AG09319 (cell line): ENCODE data around the gene FBXL7.
A peak's percentile ranks its signal among the peaks of the same experiment; 100 is the strongest.

ENCODE experiments used
- DNase-seq: peaks from one replicate; pipeline ENCODE4 v3.0.0-alpha.2; 2010; ENCODE audit warnings: low read depth; ENCODE audit errors: extremely low read depth
- CTCF ChIP-seq: IDR thresholded peaks from 2 replicates; pipeline ENCODE4 v1.5.1; 2011; ENCODE audit warnings: low read depth, mild to moderate bottlenecking, inconsistent platforms, low read length, moderate library complexity

Gene FBXL7

GRCh38 chr5:15956622-15957021, 456.6 kb downstream of the FBXL7 start:
- no peak for TF ChIP-seq CTCF
- no peak for DNase-seq

- no peak for TF ChIP-seq CTCF
- no peak for DNase-seq
Observed at GRCh38 chr5:15957124-15957523, 457.1 kb downstream of the FBXL7 start.

- no peak for TF ChIP-seq CTCF
- DNase-seq, result peak; percentile 56
Observed at GRCh38 chr5:15959370-15960164, 459.6 kb downstream of the FBXL7 start.

GRCh38 chr5:15966066-15966640, 466.2 kb downstream of the FBXL7 start:
- DNase-seq, result no peak
- no peak for TF ChIP-seq CTCF

GRCh38 chr5:15966651-15967050, 466.7 kb downstream of the FBXL7 start:
- TF ChIP-seq CTCF, result no peak
- no peak for DNase-seq

- TF ChIP-seq CTCF, result no peak
- DNase-seq, result no peak
Observed at GRCh38 chr5:15968993-15969392, 469.0 kb downstream of the FBXL7 start.

- no peak for TF ChIP-seq CTCF
Observed at GRCh38 chr5:15977851-15978250, 477.9 kb downstream of the FBXL7 start.

More at GRCh38 chr5:15977851-15978250, 477.9 kb downstream of the FBXL7 start:
- DNase-seq, result no peak
